Activated naive CD4-positive, alpha-beta T cell treated with anti-CD3 and anti-CD28 coated beads, Interleukin-2, amount 50 U/mL, for 72 hours (primary cell): ENCODE measurements around the gene C11orf68. TPM values are rescaled to one million over a fixed set of nuclear protein-coding genes. Genes with fewer than 3 reads are reported as not detected.

Experiments used
- ATAC-seq, 2 donors: fragments of 150-1000 bp; cut with Tn5 transposase; 2 replicates each; pipeline ENCODE4 v1.10.0; 2021; ENCODE audit warnings: mild to moderate bottlenecking in 2 of 2, moderate library complexity in 2 of 2
- DNase-seq, 2 donors: peaks; one replicate each; pipeline ENCODE4 v3.0.0; 2021 to 2022; ENCODE audit warnings: low spot score in 2 of 2
- H3K27ac Mint-ChIP-seq, 2 donors: one replicate each; pipeline ENCODE4 v1.8.0; 2022; ENCODE audit warnings: mild to moderate bottlenecking in 2 of 2, mixed read lengths in 2 of 2
- H3K36me3 Mint-ChIP-seq, 2 donors: one replicate each; pipeline ENCODE4 v1.8.0; 2022; ENCODE audit warnings: mixed read lengths in 2 of 2
- H3K9me3 Mint-ChIP-seq, 2 donors: one replicate each; pipeline ENCODE4 v1.8.0; 2022; ENCODE audit warnings: mixed read lengths in 2 of 2
- total RNA-seq, 2 donors: library from RNA; stranded (reverse); gene quantifications; one replicate each; pipeline ENCODE4 v1.2.3, GENCODE V29; 2022

Gene C11orf68
- total RNA-seq, 2 donors from 2014 or later: 17.6 to 28.6 TPM

- ATAC-seq: no peak
- H3K36me3 Mint-ChIP-seq: peaks cover 0 to 11% of the 10 kb centered on the region in 2 donors
Measured at GRCh38 chr11:65921033-65921555, 2.2 kb upstream of the C11orf68 start.

GRCh38 chr11:65920372-65920802 lies 1.5 kb upstream of the C11orf68 start:
- DNase-seq (no peak), ATAC-seq (no peak)
- Mint-ChIP-seq H3K9me3 (no peaks in the 10 kb centered on the region), H3K27ac (peak overlapping the region; percentile 74 to 88), H3K36me3 (peaks cover 0 to 11% of the 10 kb centered on the region in 2 donors)

More at GRCh38 chr11:65921033-65921555, 2.2 kb upstream of the C11orf68 start:
- no peak for DNase-seq
- Mint-ChIP-seq H3K27ac (peak overlapping the region in 1 of 2 donors; percentile 88), H3K9me3 (no peaks in the 10 kb centered on the region)

GRCh38 chr11:65919573-65920371 lies 910 bp upstream of the C11orf68 start:
- peak overlapping the region; percentile 74 to 88 for H3K27ac Mint-ChIP-seq
- no peaks in the 10 kb centered on the region for H3K9me3 Mint-ChIP-seq
- H3K36me3 Mint-ChIP-seq: peaks cover 0 to 11% of the 10 kb centered on the region in 2 donors
- peak in 1 of 2 donors; percentile 73 for DNase-seq
- ATAC-seq: peak; percentile 45 to 62

DNA sequence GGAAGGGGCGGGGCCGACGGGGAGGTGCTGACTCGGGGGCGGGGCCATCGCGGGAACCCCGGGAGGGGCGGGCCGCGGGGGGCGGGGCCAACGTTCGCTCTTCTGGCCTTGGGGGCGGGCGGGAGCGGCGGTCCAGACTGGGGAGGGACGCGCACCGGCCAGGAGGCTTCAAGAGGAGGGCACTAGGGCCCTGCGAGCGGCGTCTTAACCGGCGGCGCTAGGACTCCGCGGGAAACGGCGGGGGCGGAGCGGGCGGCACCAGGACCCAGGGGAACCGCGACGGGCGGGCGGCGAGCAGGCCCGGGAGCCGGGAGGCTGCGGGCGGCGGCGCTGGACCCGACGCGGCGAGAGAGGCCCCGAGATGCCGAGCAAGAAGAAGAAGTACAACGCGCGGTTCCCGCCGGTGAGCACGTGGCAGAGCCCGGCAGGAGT lies 295 bp upstream of the C11orf68 start, which contains the start of gene DRAP1:
Gene DRAP1 (plus strand): TSS at position 286 of the 432 bp plus-strand sequence. CDS start 76 bp downstream, at position 362.
- DNase-seq: peak; percentile 95 to 96
- peaks cover 0 to 11% of the 10 kb centered on the region in 2 donors for H3K36me3 Mint-ChIP-seq
- H3K9me3 Mint-ChIP-seq: no peaks in the 10 kb centered on the region
- peak; percentile 88 to 94 for ATAC-seq
- peak within 1 kb of the TSS; percentile 84 to 88 for H3K27ac Mint-ChIP-seq

GRCh38 chr11:65917434-65918210 lies 1.2 kb downstream of the C11orf68 start:
- H3K27ac Mint-ChIP-seq: peak overlapping the region in 1 of 2 donors; percentile 88
- no peaks in the 10 kb centered on the region for H3K9me3 Mint-ChIP-seq
- ATAC-seq: no peak
- DNase-seq: no peak
- H3K36me3 Mint-ChIP-seq: peaks cover 0 to 11% of the 10 kb centered on the region in 2 donors

GRCh38 chr11:65917077-65917433 lies 1.8 kb downstream of the C11orf68 start:
- ATAC-seq (no peak), DNase-seq (no peak)
- H3K36me3 Mint-ChIP-seq: peaks cover 0 to 11% of the 10 kb centered on the region in 2 donors
- H3K27ac Mint-ChIP-seq: peak overlapping the region in 1 of 2 donors; percentile 33
- H3K9me3 Mint-ChIP-seq: no peaks in the 10 kb centered on the region

DNA sequence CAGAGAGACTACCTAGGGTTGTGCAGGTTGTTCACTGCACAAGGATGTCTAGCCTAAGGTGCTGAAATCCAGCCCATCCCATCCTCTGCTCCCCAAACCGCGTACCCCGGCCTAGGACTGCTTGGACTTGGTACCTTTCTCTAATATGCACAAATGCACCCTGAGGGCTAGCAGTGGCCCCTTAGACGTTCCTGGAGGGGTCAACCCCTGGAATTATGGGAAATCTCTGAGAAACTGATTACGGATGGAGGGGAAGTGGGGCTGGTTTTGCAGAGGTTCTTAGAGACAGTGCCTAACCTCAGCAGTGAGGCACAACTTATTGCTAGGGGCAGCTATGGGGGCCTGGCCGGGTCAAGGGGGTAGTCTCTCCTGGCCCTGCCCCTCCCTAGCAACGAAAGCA lies 2.5 kb downstream of the C11orf68 start:
- no peak overlapping the region for H3K27ac Mint-ChIP-seq
- peaks cover 0 to 11% of the 10 kb centered on the region in 2 donors for H3K36me3 Mint-ChIP-seq
- no peaks in the 10 kb centered on the region for H3K9me3 Mint-ChIP-seq
- no peak for ATAC-seq
- no peak for DNase-seq

DNA sequence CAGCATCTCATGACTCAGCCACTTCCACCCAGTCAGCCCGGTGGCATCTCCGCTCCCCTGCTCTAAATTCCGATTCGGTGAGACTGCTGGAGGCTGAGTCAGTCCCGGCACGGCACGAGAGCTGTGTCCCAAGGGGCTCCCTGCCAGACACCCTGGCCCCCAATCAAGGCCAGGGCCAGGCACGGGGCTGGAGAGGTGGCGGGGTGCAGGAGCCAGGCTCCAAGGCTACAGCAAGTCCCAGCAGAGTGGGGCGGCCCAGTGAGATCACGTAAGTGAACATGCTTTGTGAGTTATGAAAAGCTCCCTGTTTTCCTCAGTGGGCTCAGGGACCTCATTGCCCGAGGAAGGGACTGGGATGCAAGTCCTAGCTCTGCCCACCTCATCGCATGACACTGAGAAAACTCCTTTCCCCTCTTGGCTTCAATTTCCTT lies 3.0 kb downstream of the C11orf68 start:
- ATAC-seq (no peak), DNase-seq (no peak)
- H3K27ac Mint-ChIP-seq: no peak overlapping the region
- H3K9me3 Mint-ChIP-seq: no peaks in the 10 kb centered on the region
- H3K36me3 Mint-ChIP-seq: peaks cover 0 to 11% of the 10 kb centered on the region in 2 donors

DNA sequence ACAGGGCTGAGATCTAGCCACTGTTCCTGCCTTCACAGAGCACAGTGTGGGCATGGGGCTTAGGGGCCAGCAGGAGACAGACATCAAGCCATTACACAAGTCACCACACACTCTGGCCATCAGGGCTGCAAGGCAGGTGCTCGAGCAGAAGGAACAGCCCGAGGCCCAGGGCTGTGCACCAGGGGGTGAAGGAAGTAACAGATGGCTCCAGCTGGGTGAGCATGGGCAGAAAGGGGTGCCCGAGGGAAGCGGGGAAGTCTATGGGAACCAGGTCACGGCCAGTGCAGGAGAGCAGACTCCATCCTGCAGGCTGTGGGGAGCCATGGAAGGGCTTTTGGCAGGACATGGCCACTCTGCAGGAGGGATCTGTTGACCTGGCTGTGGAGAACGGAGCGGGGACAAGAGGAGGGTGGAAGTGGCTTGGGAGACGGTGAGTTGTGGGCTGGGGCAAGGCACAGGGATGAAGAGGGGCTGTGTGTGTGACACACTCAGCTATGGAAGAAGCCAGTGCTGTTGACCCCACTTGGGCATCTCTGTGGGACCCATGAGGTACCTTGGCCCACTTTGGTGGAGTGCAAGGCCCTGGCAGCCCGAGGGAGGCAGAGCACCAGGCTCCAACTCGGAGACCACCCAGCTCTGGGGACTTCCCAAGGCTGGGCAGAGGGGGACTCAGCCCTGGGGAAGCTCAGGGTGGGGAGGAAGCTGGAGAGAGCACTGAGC lies 3.6 kb downstream of the C11orf68 start:
- Mint-ChIP-seq H3K36me3 (peaks cover 0 to 11% of the 10 kb centered on the region in 2 donors), H3K27ac (peak overlapping the region in 1 of 2 donors; percentile 10), H3K9me3 (no peaks in the 10 kb centered on the region)
- ATAC-seq: no peak
- DNase-seq: no peak

DNA sequence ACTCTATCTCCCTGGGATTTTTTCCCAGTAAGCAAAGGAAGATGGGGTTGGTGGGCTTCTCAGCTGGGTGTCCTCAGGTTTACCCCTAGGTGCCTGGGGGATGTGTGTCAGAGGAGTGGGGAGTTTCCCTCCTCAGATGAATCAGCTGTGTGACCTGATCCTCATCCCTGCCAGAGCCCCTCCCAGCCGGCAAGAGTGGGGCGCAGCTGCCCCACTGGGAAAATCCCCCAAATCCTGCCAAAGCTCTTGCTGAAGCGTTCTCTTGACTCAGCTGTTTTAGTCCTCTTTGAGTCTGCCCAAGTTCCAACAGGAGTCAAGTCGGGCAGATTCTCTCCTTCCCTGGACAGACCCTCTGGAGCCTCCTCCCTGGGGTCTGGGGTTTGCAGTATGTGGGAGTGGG lies 6.0 kb downstream of the C11orf68 start:
- DNase-seq: no peak
- H3K27ac Mint-ChIP-seq: no peak overlapping the region
- ATAC-seq: peak in 1 of 2 donors; percentile 59
- H3K36me3 Mint-ChIP-seq: peaks cover 0 to 6% of the 10 kb centered on the region in 2 donors
- H3K9me3 Mint-ChIP-seq: no peaks in the 10 kb centered on the region

DNA sequence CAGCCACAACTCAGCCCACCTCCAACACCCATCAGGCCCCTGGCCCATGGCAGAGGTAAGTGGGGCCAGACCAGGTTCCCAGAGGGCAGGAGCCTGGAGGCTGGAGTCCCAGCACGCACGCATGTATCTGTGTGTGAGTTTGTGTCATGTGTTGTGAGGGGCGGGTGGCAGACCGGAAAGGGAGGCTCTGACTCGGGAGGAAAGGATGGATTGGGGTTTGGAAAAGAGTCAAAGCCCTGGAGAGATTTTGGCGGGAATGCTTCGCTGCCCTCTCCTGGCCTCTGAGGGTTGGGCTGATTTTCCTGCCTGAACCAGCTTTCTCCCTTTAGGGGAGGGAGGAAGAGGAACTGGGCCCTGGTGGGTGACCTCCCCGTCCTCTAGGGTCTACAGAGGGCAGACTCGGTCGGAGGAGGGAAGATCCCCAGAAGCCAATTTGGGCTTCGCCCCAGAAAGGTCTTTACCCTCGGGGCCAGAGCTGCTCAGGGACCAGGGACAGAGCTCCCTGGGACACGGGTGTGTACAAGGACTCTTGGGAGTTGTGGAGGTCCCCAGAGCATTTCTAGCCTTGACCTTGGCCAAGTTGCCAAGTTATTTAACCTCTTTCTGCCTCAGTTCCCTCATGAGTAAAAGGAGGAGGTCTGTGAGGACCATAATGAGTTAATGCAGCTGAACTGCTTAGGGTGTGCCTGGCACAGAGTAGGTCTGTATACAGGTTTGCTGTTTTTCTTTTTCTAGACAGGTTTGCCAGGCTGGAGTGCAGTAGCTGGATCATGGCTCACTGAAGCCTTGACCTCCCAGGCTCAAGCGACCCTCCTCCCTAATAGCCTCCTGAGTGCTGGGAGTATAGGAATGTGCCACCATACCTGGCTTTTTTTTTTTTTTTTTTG lies 6.9 kb downstream of the C11orf68 start:
- Mint-ChIP-seq H3K36me3 (peaks cover 0 to 3% of the 10 kb centered on the region in 2 donors), H3K9me3 (no peaks in the 10 kb centered on the region), H3K27ac (no peak overlapping the region)
- ATAC-seq: peak in 1 of 2 donors; percentile 25
- no peak for DNase-seq

GRCh38 chr11:65907878-65908277 lies 11.0 kb downstream of the C11orf68 start:
- Mint-ChIP-seq H3K36me3 (no peaks in the 10 kb centered on the region), H3K9me3 (no peaks in the 10 kb centered on the region), H3K27ac (no peak overlapping the region)
- DNase-seq (no peak), ATAC-seq (no peak)

DNA sequence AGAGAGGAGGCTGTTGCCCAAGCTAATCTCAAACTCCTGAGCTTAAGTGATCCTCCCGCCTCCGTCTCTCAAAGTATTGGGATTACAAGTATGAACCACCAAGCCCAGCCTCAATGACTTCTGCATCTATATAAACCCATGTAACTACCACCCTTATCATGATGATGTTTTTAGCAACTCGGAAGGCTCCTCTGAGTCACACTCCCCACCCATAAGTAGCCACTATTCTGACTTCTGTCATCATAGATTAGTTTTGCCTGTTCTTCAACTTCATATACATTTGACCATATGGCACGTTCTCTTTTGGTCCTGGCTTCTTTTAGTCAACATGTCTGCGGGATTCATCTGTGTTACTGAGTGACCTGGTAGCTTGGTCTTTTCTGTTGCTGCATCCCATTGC lies 12.3 kb downstream of the C11orf68 start:
- no peak for DNase-seq
- ATAC-seq: no peak
- no peaks in the 10 kb centered on the region for H3K9me3 Mint-ChIP-seq
- H3K27ac Mint-ChIP-seq: no peak overlapping the region
- H3K36me3 Mint-ChIP-seq: no peaks in the 10 kb centered on the region

- Mint-ChIP-seq H3K9me3 (no peaks in the 10 kb centered on the region), H3K36me3 (peaks cover 0 to 5% of the 10 kb centered on the region in 2 donors), H3K27ac (no peak overlapping the region)
- ATAC-seq (no peak), DNase-seq (no peak)
Measured at GRCh38 chr11:65903715-65904114, 15.1 kb downstream of the C11orf68 start.

DNA sequence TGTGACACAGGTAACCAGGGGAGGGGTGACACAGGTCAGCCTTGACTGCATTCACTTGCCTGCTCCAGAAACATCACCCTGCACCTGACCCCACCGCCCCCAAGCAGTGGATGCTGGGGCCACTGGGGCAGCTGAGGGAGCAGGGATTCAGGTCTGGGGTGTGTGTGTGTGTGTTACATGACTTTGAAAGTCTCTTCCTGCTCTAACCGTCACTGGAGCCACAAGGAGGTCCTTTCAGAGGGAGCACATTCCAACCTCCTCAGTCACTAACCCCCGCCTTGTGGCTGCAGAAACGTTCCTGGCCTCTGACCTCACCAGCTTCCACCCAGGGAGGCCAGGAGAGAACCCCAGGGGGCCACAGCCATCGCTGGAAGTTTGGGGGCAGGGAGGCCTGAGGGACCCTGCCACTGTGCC lies 15.8 kb downstream of the C11orf68 start:
- ATAC-seq: no peak
- Mint-ChIP-seq H3K9me3 (no peaks in the 10 kb centered on the region), H3K27ac (no peak overlapping the region), H3K36me3 (peaks cover 0 to 9% of the 10 kb centered on the region in 2 donors)
- no peak for DNase-seq

GRCh38 chr11:65900899-65901180 lies 18.0 kb downstream of the C11orf68 start:
- H3K9me3 Mint-ChIP-seq: no peaks in the 10 kb centered on the region
- peak overlapping the region in 1 of 2 donors; percentile 97 for H3K27ac Mint-ChIP-seq
- no peak for DNase-seq
- ATAC-seq: no peak
- peaks cover under 1 to 9% of the 10 kb centered on the region in 2 donors for H3K36me3 Mint-ChIP-seq
